H1 (cell line): ENCODE results near the gene DRAP1. TPM values are rescaled to one million over a fixed set of nuclear protein-coding genes. Genes with fewer than 3 reads are reported as not detected.

Experiments
- CTCF ChIA-PET: fragments of 300-600 bp; sonication (Branson Sonifier 250); formaldehyde crosslinking; loops from one replicate; lab custom pipeline; 2021; ENCODE audit not compliant: partially characterized antibody; lab: Charles Lee
- POLR2A ChIA-PET: fragments of 300-600 bp; sonication (Branson Sonifier 250); formaldehyde crosslinking; loops from one replicate; lab custom pipeline; 2021; ENCODE audit warnings: inconsistent platforms; ENCODE audit not compliant: partially characterized antibody; lab: Charles Lee
- DNase-seq, 2 experiments: peaks; one replicate each; pipeline versions ENCODE4 v3.0.0 to v3.0.0-alpha.2; 2010 to 2022; ENCODE audit warnings: low spot score in 2 of 2, low read depth in 1 of 2, mixed read lengths in 1 of 2
- FAIRE-seq: peaks from 2 replicates; lab custom pipeline; 2011; peaks lifted over from hg19 to GRCh38; lab: Jason Lieb, UNC
- H2AFZ ChIP-seq: 2 replicates; pipeline ENCODE4 v1.8.1; 2012; ENCODE audit warnings: low read length, inconsistent platforms
- H2AK5ac ChIP-seq: 2 replicates; pipeline ENCODE4 v1.6.1; 2013; ENCODE audit warnings: low read depth, low read length
- H2BK120ac ChIP-seq: replicated peaks from 2 replicates; pipeline ENCODE3; 2013; ENCODE audit warnings: low read depth, low read length, inconsistent platforms
- H2BK12ac ChIP-seq: 2 replicates; pipeline ENCODE4 v1.6.1; 2013; ENCODE audit warnings: low read depth, low read length
- H2BK15ac ChIP-seq: 2 replicates; pipeline ENCODE4 v1.6.1; 2013; ENCODE audit warnings: low read length
- H2BK20ac ChIP-seq: 2 replicates; pipeline ENCODE4 v1.6.1; 2013; ENCODE audit warnings: low read length
- H2BK5ac ChIP-seq: 2 replicates; pipeline ENCODE4 v1.6.1; 2013; ENCODE audit warnings: low read depth, low read length
- H3K14ac ChIP-seq: 2 replicates; pipeline ENCODE4 v1.6.1; 2013; ENCODE audit warnings: inconsistent platforms; ENCODE audit not compliant: insufficient read length
- H3K18ac ChIP-seq: 2 replicates; pipeline ENCODE4 v1.6.1; 2013; ENCODE audit warnings: low read length; ENCODE audit errors: extremely low read depth
- H3K23ac ChIP-seq: 2 replicates; pipeline ENCODE4 v1.6.1; 2013; ENCODE audit warnings: inconsistent platforms; ENCODE audit not compliant: insufficient read length
- H3K23me2 ChIP-seq: 2 replicates; pipeline ENCODE4 v1.6.1; 2013; ENCODE audit warnings: low read depth, low read length
- H3K27ac ChIP-seq: 2 replicates; pipeline ENCODE4 v1.6.1; 2011; ENCODE audit warnings: low read depth, low read length, inconsistent platforms
- H3K27me3 ChIP-seq, 4 experiments: replicated peaks in 1 of 4; 1 replicate in 1 of 4; 2 replicates in 3 of 4; pipeline versions ENCODE4 v1.6.1 to v1.8.1; 2011 to 2013; ENCODE audit warnings: low read length in 3 of 4, mild to moderate bottlenecking in 3 of 4, inconsistent platforms in 2 of 4, mixed read lengths in 2 of 4, moderate library complexity in 1 of 4; ENCODE audit not compliant: control insufficient read depth in 3 of 4, insufficient read depth in 3 of 4; ENCODE audit errors: extremely low read depth in 1 of 4
- H3K36me3 ChIP-seq, 4 experiments: 2 replicates each; pipeline versions ENCODE4 v1.6.1 to v1.8.1; 2011 to 2013; ENCODE audit warnings: mild to moderate bottlenecking in 4 of 4, low read length in 3 of 4, moderate library complexity in 2 of 4, control low read depth in 1 of 4, inconsistent platforms in 1 of 4; ENCODE audit not compliant: insufficient read depth in 4 of 4, control insufficient read depth in 2 of 4
- H3K4ac ChIP-seq: replicated peaks from 2 replicates; pipeline ENCODE3; 2013; ENCODE audit warnings: low read length, low read depth, mixed read lengths, inconsistent platforms; ENCODE audit not compliant: insufficient read length
- H3K4me1 ChIP-seq, 4 experiments: replicated peaks in 1 of 4; 1 replicate in 1 of 4; 2 replicates in 3 of 4; pipeline versions ENCODE4 v1.6.1 to v1.8.1; 2011 to 2013; ENCODE audit warnings: low read length in 3 of 4, inconsistent platforms in 2 of 4, mixed read lengths in 1 of 4; ENCODE audit not compliant: insufficient read depth in 4 of 4, control insufficient read depth in 3 of 4
- H3K4me2 ChIP-seq, 2 experiments: 2 replicates each; pipeline versions ENCODE4 v1.6.1 to v1.8.1; 2011 to 2013; ENCODE audit warnings: low read depth in 2 of 2, low read length in 2 of 2, control low read depth in 1 of 2, inconsistent platforms in 1 of 2, mild to moderate bottlenecking in 1 of 2; ENCODE audit not compliant: insufficient read depth in 1 of 2
- H3K4me3 ChIP-seq, 4 experiments: fragments of 200-600, 300-600 bp in 1 of 4; sonication (generic), shearing (Covaris generic), sonication (Bioruptor Twin) in 1 of 4; 2 replicates each; pipeline versions ENCODE4 v1.5.1 to v1.8.1; 2011 to 2016; ENCODE audit warnings: low read length in 4 of 4, low read depth in 3 of 4, control low read depth in 2 of 4, inconsistent platforms in 2 of 4, mild to moderate bottlenecking in 2 of 4, mixed read lengths in 1 of 4, moderate library complexity in 1 of 4; ENCODE audit not compliant: insufficient read depth in 2 of 4; ENCODE audit errors: extremely low read depth in 1 of 4
- H3K56ac ChIP-seq: replicated peaks from 2 replicates; pipeline ENCODE3; 2013; ENCODE audit warnings: low read depth, mild to moderate bottlenecking, mixed read lengths, low read length, inconsistent platforms; ENCODE audit not compliant: insufficient read length
- H3K79me1 ChIP-seq: 2 replicates; pipeline ENCODE4 v1.6.1; 2013; ENCODE audit warnings: low read depth, low read length, control low read depth
- H3K79me2 ChIP-seq, 2 experiments: 2 replicates each; pipeline versions ENCODE4 v1.6.1 to v1.8.1; 2012 to 2013; ENCODE audit warnings: low read length in 2 of 2, mild to moderate bottlenecking in 2 of 2, inconsistent platforms in 1 of 2; ENCODE audit not compliant: insufficient read depth in 2 of 2, control insufficient read depth in 1 of 2
- H3K9ac ChIP-seq, 4 experiments: replicated peaks in 1 of 4; 1 replicate in 1 of 4; 2 replicates in 3 of 4; pipeline versions ENCODE4 v1.6.1 to v1.8.1; 2011 to 2013; ENCODE audit warnings: low read depth in 3 of 4, low read length in 3 of 4, control low read depth in 2 of 4, mild to moderate bottlenecking in 2 of 4, moderate library complexity in 2 of 4, inconsistent platforms in 1 of 4; ENCODE audit errors: extremely low read depth in 1 of 4
- H3K9me3 ChIP-seq, 2 experiments: 2 replicates each; pipeline versions ENCODE4 v1.6.1 to v1.8.1; 2012 to 2013; ENCODE audit warnings: mild to moderate bottlenecking in 2 of 2, moderate library complexity in 2 of 2, control low read depth in 1 of 2, inconsistent platforms in 1 of 2, low read depth in 1 of 2, low read length in 1 of 2, mixed read lengths in 1 of 2; ENCODE audit not compliant: insufficient read depth in 2 of 2
- H4K20me1 ChIP-seq, 2 experiments: replicated peaks in 1 of 2; 2 replicates each; pipeline versions ENCODE3 to v1.8.1; 2011 to 2013; ENCODE audit warnings: inconsistent platforms in 2 of 2, low read length in 2 of 2, mild to moderate bottlenecking in 1 of 2; ENCODE audit not compliant: insufficient read depth in 2 of 2, control insufficient read depth in 1 of 2
- H4K5ac ChIP-seq: 2 replicates; pipeline ENCODE4 v1.6.1; 2013; ENCODE audit warnings: low read length, low read depth, mixed read lengths, inconsistent platforms; ENCODE audit not compliant: insufficient read length
- H4K8ac ChIP-seq: 2 replicates; pipeline ENCODE4 v1.8.0; 2013; ENCODE audit warnings: mild to moderate bottlenecking, moderate library complexity, low read length, inconsistent platforms; ENCODE audit not compliant: insufficient read depth; ENCODE audit errors: extremely low read depth
- H4K91ac ChIP-seq: replicated peaks from 2 replicates; pipeline ENCODE3; 2013; ENCODE audit warnings: low read length, mixed read lengths, inconsistent platforms; ENCODE audit not compliant: insufficient read length
- ASH2L ChIP-seq: fragments of 200-600, 300-600 bp; sonication (generic); IDR thresholded peaks from one replicate; pipeline ENCODE4 v1.7.1; 2017; ENCODE audit warnings: low read length
- NRF1 ChIP-seq: IDR thresholded peaks from 2 replicates; pipeline ENCODE4 v1.6.1; 2011; ENCODE audit warnings: mild to moderate bottlenecking, low read depth, low read length, improper control_type of control experiment
- PHF8 ChIP-seq: fragments of 200-600 bp; sonication (generic); conservative IDR thresholded peaks from 2 replicates; pipeline ENCODE4 v1.7.1; 2012; ENCODE audit warnings: low read depth, mild to moderate bottlenecking, inconsistent platforms, low read length, moderate library complexity
- POLR2AphosphoS5 ChIP-seq: IDR thresholded peaks from 2 replicates; pipeline ENCODE4 v1.6.1; 2011; ENCODE audit warnings: low read depth, low read length
- RBBP5 ChIP-seq: IDR thresholded peaks from 2 replicates; pipeline ENCODE4 v1.7.1; 2012; ENCODE audit warnings: low read depth, mild to moderate bottlenecking, inconsistent platforms, low read length, moderate library complexity, borderline replicate concordance
- RNF2 ChIP-seq: fragments of 200-900, 300-1000 bp; sonication (generic); IDR thresholded peaks from 2 replicates; pipeline ENCODE4 v1.7.1; 2016; ENCODE audit warnings: borderline replicate concordance, low read depth, mild to moderate bottlenecking, antibody characterized with exemption, low read length; ENCODE audit not compliant: poor library complexity, severe bottlenecking; ENCODE audit errors: missing control alignments
- SP1 ChIP-seq: IDR thresholded peaks from 2 replicates; pipeline ENCODE4 v1.6.1; 2011; ENCODE audit warnings: low read depth, low read length
- TAF1 ChIP-seq: IDR thresholded peaks from 2 replicates; pipeline ENCODE4 v1.6.1; 2011; ENCODE audit warnings: mild to moderate bottlenecking, low read depth, low read length
- WGBS, 2 experiments: shearing (Covaris generic) in 1 of 2; methylation state at CpG; one replicate each; pipeline versions ENCODE4 v1.1.6 to v1.1.7; 2013 to 2015; ENCODE audit warnings: low lambda C conversion rate in 2 of 2, mixed read lengths in 2 of 2, inconsistent platforms in 1 of 2, low coverage in 1 of 2, missing lambda C conversion rate in 1 of 2; ENCODE audit not compliant: insufficient replicate concordance in 2 of 2, insufficient coverage in 1 of 2, insufficient read length in 1 of 2; ENCODE audit errors: extremely low coverage in 1 of 2, missing lambda C conversion rate in 1 of 2; 5-methylcytosine and 5-hydroxymethylcytosine counted together
- polyA plus RNA-seq, 7 experiments: library from polyadenylated mRNA; depleted of rRNA in 3 of 7; stranded (reverse) in 5 of 7; unstranded in 2 of 7; fragments of >200 nt in 5 of 7; fragments of 200-250 nt in 2 of 7; gene quantifications; 1 replicate in 5 of 7; 2 replicates in 1 of 7; 4 replicates in 1 of 7; pipeline versions ENCODE4 v1.2.1 to v1.2.3, GENCODE V29; 2011 to 2013; ENCODE audit warnings: missing spikeins in 2 of 7, mixed read lengths in 2 of 7
- total RNA-seq: library from RNA; stranded (reverse); fragmentation: NEBNext Ultra II Directional; extraction: Animal tissue kit (Norgen Biotek cat#: 25700); gene quantifications from 2 replicates; pipeline ENCODE4 v1.2.1, GENCODE V29; 2021

DRAP1 gene
- total and polyA plus RNA-seq, 2 of the 8 experiments (the other 6 are each of a cell fraction or from before 2014, with no cell fraction given) = 62.5 to 98.7 TPM

DNA sequence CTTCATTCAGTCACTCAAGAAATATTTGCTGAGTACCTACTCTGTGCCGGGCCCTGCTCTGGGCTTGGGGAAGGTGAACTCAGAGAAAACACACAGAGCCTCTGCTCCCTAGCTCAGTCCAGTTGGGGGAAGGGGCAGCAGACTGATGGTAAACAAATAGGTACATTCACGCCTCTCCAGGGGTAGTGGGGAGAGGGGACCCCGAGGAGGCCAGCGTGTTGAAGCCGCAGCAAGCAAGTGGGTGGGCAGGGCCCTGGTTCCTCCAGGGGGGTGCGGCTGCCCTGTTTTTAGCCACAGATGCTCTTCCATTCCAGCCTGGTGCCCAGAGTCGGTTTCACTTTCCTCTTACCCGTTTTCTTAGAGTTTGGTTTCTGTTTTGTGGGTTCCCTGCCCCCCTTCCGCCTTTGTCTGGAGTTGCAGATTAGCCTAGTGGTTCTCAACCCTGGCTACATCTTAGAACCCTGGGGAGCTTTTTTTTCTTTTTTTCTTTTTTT, 8.7 kb downstream of the DRAP1 start:
- CTCF ChIA-PET = interaction anchor here (0.8 to 1.5 kb wide), 4 partner anchors 11 to 41 kb away, joined by 3 to 5 read pairs (median 3); no protein-coding TSS in a partner anchor

More for the DNA sequence above, 8.7 kb downstream of the DRAP1 start:
- peak overlapping the region; percentile 84; the same call in 1 of the 2 replicates for H4K8ac ChIP-seq
- H3K9me3 ChIP-seq = no peaks in the 10 kb centered on the region
- H3K4me3 ChIP-seq = no peak overlapping the region
- H3K4ac ChIP-seq = no peak overlapping the region
- H3K14ac ChIP-seq = no peak overlapping the region
- peaks cover 0 to under 1% (median under 1%) of the 10 kb centered on the region in 4 experiments; a peak in 3 of 8 replicates for H3K36me3 ChIP-seq
- H2BK20ac ChIP-seq = no peak overlapping the region
- no peak overlapping the region for H2AK5ac ChIP-seq
- no peaks in the 10 kb centered on the region for H3K23me2 ChIP-seq
- no peaks in the 10 kb centered on the region for H3K27me3 ChIP-seq
- no peak overlapping the region for H2BK5ac ChIP-seq
- no peaks in the 10 kb centered on the region for H4K20me1 ChIP-seq
- DNase-seq (no peak), FAIRE-seq (no peak)
- no peak overlapping the region; the same call in 1 of the 2 replicates for H2BK12ac ChIP-seq
- no peak overlapping the region; the same call in 1 of the 2 replicates for H3K18ac ChIP-seq
- H3K79me1 ChIP-seq = no peaks in the 10 kb centered on the region
- H3K4me2 ChIP-seq = 0 out of 4 replicates have a peak overlapping the region, but pooled peaks have one; percentile 10 to 46
- H2AFZ ChIP-seq = no peak overlapping the region
- no peak overlapping the region for H2BK120ac ChIP-seq
- no peaks in the 10 kb centered on the region for H3K79me2 ChIP-seq
- no peak overlapping the region for H4K5ac ChIP-seq
- H3K4me1 ChIP-seq = peaks cover 0 to 8% (median 5%) of the 10 kb centered on the region in 4 experiments; a peak in 5 of 7 replicates
- H2BK15ac ChIP-seq = no peak overlapping the region
- peak overlapping the region in 2 of 4 experiments; percentile 4 to 16; a peak in 2 of 7 replicates for H3K9ac ChIP-seq
- peak overlapping the region; percentile 41; the same call in 1 of the 2 replicates for H3K27ac ChIP-seq
- H3K56ac ChIP-seq = no peak overlapping the region
- TF ChIP-seq RNF2 (no peak), TAF1 (0 out of 2 replicates have a peak, but pooled peaks have one; percentile 25), POLR2AphosphoS5 (no peak), PHF8 (no peak), SP1 (0 out of 2 replicates have a peak, but pooled peaks have one; percentile 21), RBBP5 (peak; percentile 40; the same call in 1 of the 2 replicates), ASH2L (peak; percentile 92), NRF1 (no peak)
- 86% methylated on average over 7 of the region's 9 CpGs; no CpG with 5 or more reads in 1 of the 2 experiments for WGBS, 2 experiments
- POLR2A ChIA-PET = interaction anchor here (0.6 to 2.1 kb wide), 6 partner anchors 10 to 173 kb away, joined by 3 to 10 read pairs (median 3); partner anchors contain the start of gene MUS81
- no peak overlapping the region for H4K91ac ChIP-seq
- H3K23ac ChIP-seq = no peak overlapping the region
